ENCODE results near the gene FAM136A.
"Not testable (repeated sequence)": the region's sequence is repeated elsewhere in the genome, so short reads cannot be mapped to it uniquely, and the experiment has no call there.

DNA sequence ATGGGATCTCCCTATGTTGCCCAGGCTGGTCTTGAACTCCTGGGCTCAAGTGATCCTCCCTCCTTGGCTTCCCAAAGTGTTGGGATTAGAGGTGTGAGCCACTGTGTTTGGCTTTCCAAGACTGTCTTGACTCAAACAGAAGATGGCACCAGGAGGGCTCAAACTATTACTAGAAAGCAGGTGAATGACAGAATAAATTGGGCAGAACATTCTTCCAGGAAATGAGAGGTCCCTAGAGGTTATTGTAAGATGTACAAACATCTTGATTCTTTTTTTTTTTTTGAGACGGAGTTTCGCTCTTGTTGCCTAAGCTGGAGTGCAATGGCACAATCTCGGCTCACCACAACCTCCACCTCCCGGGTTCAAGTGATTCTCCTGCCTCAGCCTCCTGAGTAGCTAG lies 4.0 kb downstream of the FAM136A start:
- TF ChIP-seq POLR2A, CTCF (IDR thresholded peaks at IDR 0.05): not testable (repeated sequence)
